Measurements from ENCODE around the gene CRAMP1.
A peak's percentile ranks its signal among the peaks of the same experiment; 100 is the strongest.
"Not testable (repeated sequence)": the region's sequence is repeated elsewhere in the genome, so short reads cannot be mapped to it uniquely, and the experiment has no call there.

CRAMP1 gene

DNA sequence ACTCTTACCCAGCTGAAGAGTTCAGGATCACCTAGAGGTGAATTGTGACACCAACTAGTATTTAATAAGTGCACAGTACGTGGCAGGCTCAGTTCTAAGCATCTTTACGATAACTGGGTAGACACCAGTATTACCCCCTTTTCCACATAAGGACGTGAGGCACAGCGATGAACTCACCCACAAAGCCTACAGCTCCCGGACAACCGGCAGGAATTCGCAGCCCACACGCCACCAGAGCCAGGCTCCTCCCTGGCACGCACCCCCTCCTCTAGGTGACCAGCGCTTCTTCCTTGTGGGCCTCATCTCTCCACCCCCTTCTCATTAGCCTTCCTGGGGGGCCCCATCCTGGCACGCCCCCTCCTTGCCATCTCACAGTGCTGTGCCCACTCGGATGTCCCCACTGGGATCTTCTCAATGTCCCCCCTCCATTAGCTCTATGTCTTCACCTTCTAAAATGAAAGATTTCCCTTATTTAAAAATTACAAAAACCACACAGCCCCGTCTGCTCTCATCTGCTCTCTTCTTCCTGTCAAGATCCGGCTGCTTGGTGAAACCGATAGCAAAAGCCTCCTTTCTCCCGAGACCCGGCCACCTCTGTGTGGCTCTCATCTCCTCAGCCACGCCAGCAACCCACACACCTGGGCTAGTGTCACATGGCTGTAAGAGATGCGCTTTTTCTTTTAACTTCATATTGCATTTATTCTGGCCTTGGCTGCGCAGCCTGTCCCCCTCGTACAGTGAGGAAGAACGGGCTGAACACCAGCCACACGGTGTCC is 21.0 kb upstream of the CRAMP1 start:
- peaks cover 4% of the 10 kb centered on the region for H3K4me1 Mint-ChIP-seq
- H3K4me3 Mint-ChIP-seq: no peak overlapping the region
- no peaks in the 10 kb centered on the region for H3K27me3 Mint-ChIP-seq
- H3K9me3 Mint-ChIP-seq: no peaks in the 10 kb centered on the region
- no peaks in the 10 kb centered on the region for H3K36me3 Mint-ChIP-seq
- no peak overlapping the region for H3K27ac Mint-ChIP-seq

DNA sequence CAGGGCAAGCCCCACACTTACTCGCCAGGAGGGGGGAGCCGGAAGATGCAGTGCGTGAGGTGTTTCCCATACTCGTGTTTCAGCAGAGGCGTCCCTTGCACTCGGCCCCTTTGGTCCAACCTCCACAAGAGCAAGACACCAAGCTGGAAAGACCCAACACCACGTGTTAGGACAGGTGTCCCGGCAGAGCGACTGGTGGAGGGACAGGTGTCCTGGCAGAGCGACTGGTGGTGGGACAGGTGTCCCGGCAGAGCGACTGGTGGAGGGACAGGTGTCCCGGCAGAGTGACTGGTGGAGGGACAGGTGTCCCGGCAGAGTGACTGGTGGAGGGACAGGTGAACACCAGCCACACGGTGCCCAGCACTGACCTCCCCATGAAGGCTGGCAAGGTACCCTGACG is 19.7 kb upstream of the CRAMP1 start:
- no peaks in the 10 kb centered on the region for H3K27me3 Mint-ChIP-seq
- no peak overlapping the region for H3K27ac Mint-ChIP-seq
- no peaks in the 10 kb centered on the region for H3K9me3 Mint-ChIP-seq
- H3K36me3 Mint-ChIP-seq: no peaks in the 10 kb centered on the region
- no peak overlapping the region for H3K4me3 Mint-ChIP-seq
- peaks cover 4% of the 10 kb centered on the region for H3K4me1 Mint-ChIP-seq

DNA sequence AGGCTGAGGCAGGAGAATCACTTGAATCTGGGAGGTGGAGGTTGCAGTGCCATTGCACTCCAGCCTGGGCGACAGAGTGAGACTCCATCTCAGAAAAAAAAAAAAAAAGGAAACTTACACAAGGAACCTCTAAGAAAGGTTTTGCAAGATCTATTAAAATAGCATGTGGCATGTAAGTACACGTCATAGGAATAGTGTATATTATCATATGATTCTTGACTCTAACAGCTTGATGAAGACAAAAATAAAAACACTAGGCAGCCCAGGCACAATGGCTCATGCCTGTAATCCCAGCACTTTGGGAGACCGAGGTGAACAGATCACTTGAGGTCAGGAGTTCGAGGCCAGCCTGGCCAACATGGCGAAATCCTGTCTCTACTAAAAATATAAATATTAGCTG is 16.6 kb upstream of the CRAMP1 start:
- not testable (repeated sequence) for H3K27me3 Mint-ChIP-seq

DNA sequence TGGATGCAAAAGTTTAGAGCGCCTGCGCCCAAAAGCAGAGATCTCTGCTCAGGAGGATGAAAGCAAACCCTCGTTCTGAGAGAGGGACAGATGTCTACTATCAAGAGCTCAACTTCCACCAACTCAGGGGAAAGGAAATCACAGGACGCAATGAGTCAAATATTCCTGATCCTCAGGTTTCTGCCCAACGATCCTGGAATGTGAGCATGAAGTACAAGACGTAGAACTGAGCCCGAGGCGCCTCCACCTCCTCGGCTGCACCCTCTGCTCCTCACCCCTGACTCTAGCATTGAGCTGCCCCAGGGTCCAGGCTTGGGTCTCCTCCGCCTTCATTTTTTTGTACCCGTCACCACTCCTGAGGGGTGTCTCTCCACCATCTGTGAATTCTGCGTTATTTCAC is 15.6 kb upstream of the CRAMP1 start:
- Mint-ChIP-seq H3K9me3 (no peaks in the 10 kb centered on the region), H3K27me3 (no peaks in the 10 kb centered on the region), H3K27ac (no peak overlapping the region), H3K4me1 (no peaks in the 10 kb centered on the region), H3K36me3 (peaks cover 2% of the 10 kb centered on the region), H3K4me3 (no peak overlapping the region)

More for the DNA sequence above, 16.6 kb upstream of the CRAMP1 start:
- not testable (repeated sequence) for H3K36me3 Mint-ChIP-seq, H3K9me3 Mint-ChIP-seq, H3K27ac Mint-ChIP-seq, H3K4me1 Mint-ChIP-seq, H3K4me3 Mint-ChIP-seq

DNA sequence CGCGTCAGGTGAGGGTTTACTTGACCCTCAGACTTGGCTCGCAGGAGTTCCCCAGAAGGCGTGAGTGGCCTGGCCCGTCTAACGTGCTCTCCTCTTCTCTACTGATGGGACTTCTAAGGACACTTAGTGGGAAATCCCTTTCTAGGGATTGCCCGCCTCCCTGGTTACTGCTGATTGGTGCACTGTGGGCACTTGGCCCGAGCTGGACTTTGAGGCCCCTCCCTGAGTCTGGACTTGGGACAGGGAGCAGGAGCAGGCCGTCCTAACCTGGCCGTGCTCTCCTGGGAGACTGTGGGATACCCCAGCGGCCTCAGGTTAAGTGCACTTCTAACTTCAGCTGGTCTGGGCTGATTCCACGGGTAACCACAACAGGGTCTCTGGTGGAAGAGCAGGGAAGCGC is 15.0 kb upstream of the CRAMP1 start:
- Mint-ChIP-seq H3K27me3 (no peaks in the 10 kb centered on the region), H3K4me3 (no peak overlapping the region), H3K27ac (no peak overlapping the region), H3K36me3 (peaks cover 2% of the 10 kb centered on the region), H3K4me1 (no peaks in the 10 kb centered on the region), H3K9me3 (no peaks in the 10 kb centered on the region)

DNA sequence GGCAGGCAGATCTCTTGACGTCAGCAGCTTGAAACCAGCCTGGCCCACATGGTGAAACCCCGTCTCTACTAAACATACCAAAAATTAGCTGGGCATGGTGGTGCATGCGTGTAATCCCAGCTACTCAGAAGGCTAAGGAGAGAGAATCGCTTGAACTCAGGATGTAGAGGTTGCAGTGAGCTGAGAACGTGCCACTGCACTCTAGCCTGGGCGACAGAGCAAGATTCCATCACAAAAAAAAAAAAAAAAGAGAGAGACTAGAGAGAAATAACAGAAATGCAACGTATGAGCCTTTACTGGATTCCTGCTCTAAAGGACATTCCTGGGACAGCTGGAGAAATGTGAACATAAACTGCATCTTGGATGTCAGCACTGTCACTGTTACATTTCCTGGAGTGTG is 11.1 kb upstream of the CRAMP1 start:
- no peak overlapping the region for H3K27ac Mint-ChIP-seq
- H3K27me3 Mint-ChIP-seq: no peaks in the 10 kb centered on the region
- H3K4me3 Mint-ChIP-seq: no peak overlapping the region
- H3K36me3 Mint-ChIP-seq: peaks cover 2% of the 10 kb centered on the region
- H3K4me1 Mint-ChIP-seq: no peaks in the 10 kb centered on the region
- no peaks in the 10 kb centered on the region for H3K9me3 Mint-ChIP-seq

DNA sequence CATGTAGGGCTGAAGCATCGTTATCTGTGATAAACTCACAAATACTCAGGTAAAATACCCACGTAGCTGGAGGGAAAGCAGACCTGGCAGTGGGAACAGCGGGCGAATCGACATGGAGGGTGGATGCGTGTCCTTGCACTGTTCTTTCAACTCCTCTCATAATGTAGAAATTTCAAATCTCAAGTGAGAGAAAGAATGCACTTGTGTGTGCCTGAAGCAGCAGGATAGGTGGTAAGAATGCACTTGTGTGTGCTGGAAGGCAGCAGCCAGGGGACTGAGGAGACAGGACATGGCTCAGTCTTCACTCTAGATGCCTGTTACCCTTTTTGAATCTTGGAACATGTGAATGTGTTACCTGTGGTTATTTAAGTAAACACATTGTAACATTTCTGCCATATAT is 10.7 kb upstream of the CRAMP1 start:
- Mint-ChIP-seq H3K9me3 (no peaks in the 10 kb centered on the region), H3K27ac (no peak overlapping the region), H3K27me3 (no peaks in the 10 kb centered on the region), H3K36me3 (peaks cover 2% of the 10 kb centered on the region), H3K4me1 (no peaks in the 10 kb centered on the region), H3K4me3 (no peak overlapping the region)

DNA sequence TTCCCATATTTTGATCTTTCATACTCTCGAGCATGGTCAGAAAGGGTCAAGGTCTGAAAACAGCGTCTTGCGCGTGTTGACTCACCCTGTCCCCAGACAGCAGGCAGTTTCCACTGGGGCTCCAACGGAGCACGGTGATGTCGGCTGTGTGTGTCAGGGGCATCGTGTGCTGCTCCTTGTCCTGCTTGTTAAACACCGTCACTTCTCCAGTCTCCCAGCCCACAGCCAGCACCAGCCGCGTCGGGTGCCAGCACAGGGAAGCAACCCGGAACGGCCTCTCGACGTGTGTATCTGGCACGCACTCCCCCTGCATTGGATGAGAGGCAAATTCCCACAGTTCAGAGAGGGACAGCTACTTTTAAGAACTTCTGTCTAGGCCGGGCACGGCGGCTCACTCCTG is 9.9 kb upstream of the CRAMP1 start:
- H3K27ac Mint-ChIP-seq: no peak overlapping the region
- no peak overlapping the region for H3K4me3 Mint-ChIP-seq
- H3K9me3 Mint-ChIP-seq: no peaks in the 10 kb centered on the region
- no peaks in the 10 kb centered on the region for H3K4me1 Mint-ChIP-seq
- no peaks in the 10 kb centered on the region for H3K27me3 Mint-ChIP-seq
- H3K36me3 Mint-ChIP-seq: peaks cover 2% of the 10 kb centered on the region

DNA sequence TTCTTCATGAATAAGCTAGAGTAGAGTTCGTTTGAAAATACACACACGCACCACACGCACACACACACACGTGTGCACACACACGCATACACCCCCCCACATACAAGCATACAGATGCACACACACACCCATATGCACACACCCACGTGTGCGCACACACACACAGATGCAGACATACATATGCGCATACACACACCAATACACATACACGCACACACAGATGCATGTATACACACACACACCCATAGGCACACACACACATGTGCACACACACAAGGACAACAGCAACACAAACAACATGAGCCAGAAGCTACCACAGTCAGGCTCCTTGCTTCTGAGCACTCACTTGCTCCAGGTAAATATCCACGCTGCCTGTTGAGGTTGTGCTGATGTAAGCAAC is 5.4 kb upstream of the CRAMP1 start:
- Mint-ChIP-seq H3K9me3 (no peaks in the 10 kb centered on the region), H3K4me3 (no peak overlapping the region), H3K27ac (no peak overlapping the region), H3K36me3 (no peaks in the 10 kb centered on the region), H3K27me3 (no peaks in the 10 kb centered on the region), H3K4me1 (peaks cover 6% of the 10 kb centered on the region)

DNA sequence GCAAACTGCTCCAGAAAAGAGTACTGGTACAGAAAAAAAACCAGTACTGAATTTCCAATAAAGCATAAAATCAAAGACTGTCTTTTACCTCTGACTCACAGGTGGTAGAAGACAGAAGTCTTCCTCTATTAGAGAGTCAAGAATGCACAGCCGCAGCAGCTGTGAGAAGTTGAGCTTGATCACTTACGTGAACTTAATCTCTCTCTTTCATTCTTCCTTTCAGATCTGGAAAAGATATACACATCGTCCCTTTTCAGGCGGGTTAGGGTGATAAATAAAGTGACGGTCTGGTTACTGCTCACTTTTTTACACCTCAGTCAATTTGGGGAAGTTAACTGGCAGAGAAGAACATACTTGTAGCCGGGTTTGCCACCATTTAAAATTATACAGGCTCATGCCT is 4.2 kb upstream of the CRAMP1 start:
- Mint-ChIP-seq H3K4me1 (peaks cover 10% of the 10 kb centered on the region), H3K9me3 (no peaks in the 10 kb centered on the region), H3K36me3 (no peaks in the 10 kb centered on the region), H3K27me3 (no peaks in the 10 kb centered on the region), H3K4me3 (no peak overlapping the region), H3K27ac (no peak overlapping the region)

DNA sequence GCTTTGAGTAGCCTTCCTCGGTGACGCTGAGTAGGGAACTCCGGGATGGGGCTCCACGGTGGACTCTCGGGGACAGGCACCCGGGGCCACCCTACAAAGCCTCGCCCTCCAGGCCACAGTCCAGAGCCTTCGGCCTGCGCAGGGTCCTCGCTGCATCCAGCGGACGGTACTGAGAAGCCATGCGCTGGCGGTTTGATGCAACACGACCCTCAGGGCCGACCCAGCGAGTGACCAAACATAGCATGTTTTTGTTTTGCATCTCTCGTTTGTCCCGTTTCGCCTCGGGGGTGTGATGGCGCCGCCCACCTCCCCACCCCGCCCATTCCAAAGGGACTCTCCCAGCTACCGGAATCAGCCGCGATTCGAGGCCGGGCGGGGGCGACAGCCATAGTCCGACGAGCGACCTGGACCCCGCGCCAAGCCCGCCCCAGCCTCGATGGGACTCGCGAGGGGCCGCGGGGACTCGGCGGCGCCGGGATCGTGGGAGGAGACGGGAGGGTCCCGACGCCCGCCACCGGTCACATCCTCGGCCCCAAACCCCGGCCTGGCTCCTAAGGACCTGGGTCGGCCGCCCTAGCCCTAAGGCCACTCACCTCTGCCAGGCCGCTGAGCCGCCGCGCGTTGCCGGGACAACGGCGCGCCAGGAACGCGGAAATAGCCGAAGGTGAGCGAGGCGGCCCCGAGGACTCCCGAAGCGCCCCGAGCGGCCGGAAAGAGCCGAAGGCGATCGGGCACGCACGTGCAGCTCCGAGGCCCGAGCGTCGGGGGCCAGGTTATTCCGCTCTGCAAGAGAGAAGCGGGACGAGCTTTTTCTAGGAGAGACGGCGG is 1.9 kb upstream of the CRAMP1 start:
- no peaks in the 10 kb centered on the region for H3K9me3 Mint-ChIP-seq
- H3K4me3 Mint-ChIP-seq: peak overlapping the region; percentile 82
- H3K36me3 Mint-ChIP-seq: peaks cover 2% of the 10 kb centered on the region
- no peaks in the 10 kb centered on the region for H3K27me3 Mint-ChIP-seq
- H3K27ac Mint-ChIP-seq: peak overlapping the region; percentile 65
- H3K4me1 Mint-ChIP-seq: peaks cover 21% of the 10 kb centered on the region

DNA sequence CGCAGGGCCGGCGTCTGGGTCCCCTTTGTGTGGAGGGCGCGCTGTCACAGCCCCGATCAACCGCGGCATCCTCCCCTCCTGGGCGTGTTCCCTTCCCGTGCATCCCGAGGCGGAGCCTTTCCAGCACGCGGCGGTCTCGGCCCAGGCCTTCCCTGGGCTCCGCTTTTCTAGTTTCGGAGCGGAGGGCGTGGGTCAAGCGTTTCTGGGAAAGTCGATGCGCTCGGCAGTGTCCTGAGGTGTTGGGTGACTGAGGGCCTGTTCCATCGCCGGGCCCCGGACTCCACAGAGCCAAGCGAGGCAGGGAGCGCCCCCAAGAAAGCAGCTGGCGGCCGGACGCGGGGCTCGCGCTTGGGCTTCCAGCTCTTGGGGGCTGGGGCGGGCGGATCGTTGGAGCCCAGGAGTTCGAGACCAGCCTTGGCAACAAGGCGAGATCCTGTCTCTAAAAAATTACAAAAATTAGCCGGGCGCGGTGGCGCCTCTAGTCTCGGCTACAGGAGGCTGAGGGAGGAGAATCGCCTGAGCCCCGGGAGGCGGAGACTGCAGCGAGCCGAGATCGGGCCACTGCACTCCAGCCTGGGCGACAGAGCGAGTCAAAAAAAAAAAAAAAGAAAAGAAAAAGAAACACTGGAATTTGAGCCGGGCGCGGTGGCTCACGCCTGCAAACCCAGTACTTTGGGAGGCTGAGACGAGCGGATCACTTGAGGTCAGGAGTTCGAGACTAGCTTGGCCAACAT is 1.1 kb upstream of the CRAMP1 start:
- H3K9me3 Mint-ChIP-seq: no peaks in the 10 kb centered on the region
- no peaks in the 10 kb centered on the region for H3K27me3 Mint-ChIP-seq
- peaks cover 26% of the 10 kb centered on the region for H3K4me1 Mint-ChIP-seq
- H3K36me3 Mint-ChIP-seq: peaks cover 4% of the 10 kb centered on the region
- peak overlapping the region; percentile 74 for H3K27ac Mint-ChIP-seq
- H3K4me3 Mint-ChIP-seq: peak overlapping the region; percentile 82

DNA sequence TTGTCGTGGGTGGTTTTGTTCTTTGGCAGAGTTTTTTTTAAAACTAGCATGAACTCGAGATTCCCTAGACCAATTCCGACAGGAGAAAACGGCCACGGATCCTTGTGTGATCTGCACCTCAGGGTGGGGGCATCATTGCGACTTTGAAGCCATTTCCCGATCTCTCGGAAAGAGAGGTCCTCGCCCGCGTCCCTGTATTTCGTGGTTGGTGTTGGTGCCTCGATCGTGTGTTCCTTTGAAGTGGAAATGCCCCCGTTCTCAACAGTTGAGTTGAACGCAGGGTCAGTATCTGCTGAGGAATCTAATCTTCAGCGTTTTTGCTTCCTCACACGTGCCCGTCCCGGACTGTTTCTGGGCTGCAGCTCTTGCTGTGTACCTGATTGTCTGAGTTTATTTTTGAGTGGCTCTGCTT is 1.1 kb downstream of the CRAMP1 start:
- H3K4me1 Mint-ChIP-seq: peaks cover 30% of the 10 kb centered on the region
- no peaks in the 10 kb centered on the region for H3K27me3 Mint-ChIP-seq
- no peaks in the 10 kb centered on the region for H3K9me3 Mint-ChIP-seq
- H3K4me3 Mint-ChIP-seq: peak overlapping the region; percentile 93
- peaks cover 7% of the 10 kb centered on the region for H3K36me3 Mint-ChIP-seq
- H3K27ac Mint-ChIP-seq: peak overlapping the region; percentile 77

DNA sequence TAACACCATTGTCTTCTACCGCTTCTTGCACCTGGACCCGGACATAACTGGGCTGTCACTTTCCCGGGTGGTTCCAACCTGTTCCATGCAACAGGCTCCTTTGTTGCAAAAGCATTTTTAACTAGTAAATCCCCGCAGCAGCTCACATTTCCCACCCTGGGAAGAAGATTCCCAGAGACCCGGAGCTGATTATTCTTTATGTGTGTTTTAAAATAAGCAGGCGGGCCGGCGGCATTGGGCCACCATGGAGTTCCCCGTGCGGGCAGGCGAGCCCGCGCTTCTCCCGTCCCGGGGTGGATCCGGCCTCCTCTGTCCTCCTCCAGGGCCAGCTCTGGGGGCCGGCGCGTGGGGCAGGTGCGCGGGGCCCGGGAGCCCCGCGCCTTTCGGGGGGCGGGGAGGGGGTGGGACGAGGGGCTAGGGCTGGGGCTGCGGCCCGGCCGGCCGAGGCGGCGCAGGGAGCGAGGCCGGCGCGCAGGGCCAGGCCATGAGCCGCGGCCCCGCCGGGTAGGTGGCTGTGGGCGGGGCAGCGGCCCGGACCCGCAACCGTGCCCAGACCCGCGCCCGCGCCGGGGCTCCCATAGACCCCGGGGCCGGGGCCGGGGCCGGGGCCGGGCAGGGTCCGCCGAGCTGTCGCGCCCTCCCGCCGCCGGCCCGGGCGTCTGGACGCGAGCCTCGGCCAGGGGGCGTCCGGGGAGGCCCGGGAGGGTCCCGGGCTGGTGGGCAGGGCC is 1.7 kb downstream of the CRAMP1 start:
- Mint-ChIP-seq H3K4me1 (peaks cover 33% of the 10 kb centered on the region), H3K36me3 (peaks cover 7% of the 10 kb centered on the region), H3K9me3 (no peaks in the 10 kb centered on the region), H3K27me3 (no peaks in the 10 kb centered on the region), H3K27ac (peak overlapping the region; percentile 77), H3K4me3 (peak overlapping the region; percentile 93)

DNA sequence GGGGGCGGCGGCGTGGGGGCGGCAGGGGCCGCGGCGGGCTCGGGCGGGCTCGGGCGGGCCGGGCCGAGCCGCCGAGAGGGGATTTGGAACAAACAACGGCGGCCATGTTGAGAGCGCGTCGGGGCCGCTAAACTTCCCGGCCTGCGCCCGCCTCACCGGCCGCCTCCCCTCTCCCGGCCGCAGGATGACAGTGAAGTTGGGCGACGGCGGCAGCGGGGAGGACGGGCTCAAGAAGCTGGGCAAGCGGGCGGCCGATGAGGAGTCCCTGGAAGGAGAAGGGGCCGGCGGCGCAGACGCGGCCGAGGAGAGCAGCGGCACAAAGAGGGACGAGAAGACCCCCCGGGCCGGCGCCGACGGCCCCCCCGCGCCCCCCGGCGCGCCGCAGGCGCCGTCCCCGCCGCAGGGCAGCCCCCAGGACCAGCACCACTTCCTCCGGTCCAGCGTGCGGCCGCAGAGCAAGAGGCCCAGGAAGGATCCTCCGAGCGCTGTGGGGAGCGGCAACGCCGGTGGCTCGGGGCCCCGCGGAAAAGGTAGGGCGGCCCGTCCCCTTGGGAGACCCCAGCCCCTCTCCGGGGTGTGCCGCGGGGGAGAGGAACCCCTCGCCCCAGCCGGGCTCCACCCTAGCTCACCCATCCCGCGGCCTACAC is 2.4 kb downstream of the CRAMP1 start:
- Mint-ChIP-seq H3K4me3 (peak overlapping the region; percentile 77), H3K9me3 (no peaks in the 10 kb centered on the region), H3K27me3 (no peaks in the 10 kb centered on the region), H3K27ac (no peak overlapping the region), H3K4me1 (peaks cover 37% of the 10 kb centered on the region), H3K36me3 (peaks cover 10% of the 10 kb centered on the region)
